NCI-H1092 treated with DMSO at 0.1 percent for 48 hours (cell line): ENCODE results near the gene CAB39.
"Not testable (repeated sequence)": the region's sequence is repeated elsewhere in the genome, so short reads cannot be mapped to it uniquely, and the experiment has no call there.

Experiments used
- DNase-seq: peaks from one replicate; lab custom pipeline; 2025; lab: John Stamatoyannopoulos, UW

Gene CAB39

DNA sequence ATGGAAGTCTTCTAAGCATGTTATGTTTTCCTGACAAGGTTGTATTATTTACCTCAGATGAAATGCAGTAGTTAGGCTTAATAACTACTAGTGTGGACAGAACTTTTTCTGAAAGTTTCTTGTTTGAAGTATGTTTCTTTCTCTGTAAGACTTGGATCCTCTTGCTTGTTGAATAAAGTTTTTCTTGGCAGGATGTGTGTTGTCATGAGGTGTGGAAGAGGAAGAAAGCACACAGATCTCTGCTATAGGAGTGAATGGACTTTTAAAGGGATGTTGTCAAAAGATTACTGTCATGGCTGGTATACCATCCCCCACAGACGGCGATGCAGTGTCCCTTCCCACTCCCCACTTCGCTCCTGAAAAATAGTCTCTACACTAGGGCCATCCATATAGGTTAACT is 2.6 kb downstream of the CAB39 start:
- DNase-seq, result no peak

DNA sequence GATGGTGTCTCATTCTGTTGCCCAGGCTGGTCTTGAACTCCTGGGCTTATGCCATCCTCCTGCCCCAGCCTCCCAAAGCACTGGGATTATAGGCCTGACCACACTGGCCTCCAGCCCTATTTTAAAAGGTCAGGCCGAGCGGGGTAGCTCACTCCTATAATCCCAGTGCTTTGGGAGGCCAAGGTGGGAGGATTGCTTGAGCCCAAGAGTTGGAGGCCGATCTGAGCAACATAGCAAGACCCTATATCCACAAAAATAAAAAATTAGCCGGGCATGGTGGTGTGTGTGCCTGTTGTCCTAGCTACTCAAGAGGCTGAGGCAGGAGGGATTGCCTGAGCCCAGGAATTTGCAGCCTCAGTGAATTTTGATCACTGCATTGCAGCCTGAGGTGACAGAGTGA is 3.9 kb downstream of the CAB39 start:
- no peak for DNase-seq

DNA sequence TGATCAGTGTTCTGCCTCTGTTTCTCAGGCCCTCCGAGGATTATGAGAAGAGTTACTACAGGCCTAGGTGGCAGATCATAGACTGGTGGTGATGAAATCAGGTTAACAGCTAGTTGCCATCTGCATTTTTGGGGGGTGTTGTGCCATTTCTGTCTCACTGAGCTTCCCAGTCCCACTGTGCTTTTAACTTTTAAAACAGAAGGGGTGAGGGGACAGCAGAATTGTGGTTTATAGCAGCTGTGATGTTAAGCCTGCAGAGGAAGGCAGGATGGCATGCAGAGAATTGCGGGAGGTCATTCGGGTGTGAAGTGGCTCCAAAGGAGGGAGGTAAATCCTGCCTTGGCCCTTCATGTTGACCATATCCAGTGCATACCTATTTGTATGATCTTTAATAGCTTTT is 5.0 kb downstream of the CAB39 start:
- DNase-seq, result no peak

DNA sequence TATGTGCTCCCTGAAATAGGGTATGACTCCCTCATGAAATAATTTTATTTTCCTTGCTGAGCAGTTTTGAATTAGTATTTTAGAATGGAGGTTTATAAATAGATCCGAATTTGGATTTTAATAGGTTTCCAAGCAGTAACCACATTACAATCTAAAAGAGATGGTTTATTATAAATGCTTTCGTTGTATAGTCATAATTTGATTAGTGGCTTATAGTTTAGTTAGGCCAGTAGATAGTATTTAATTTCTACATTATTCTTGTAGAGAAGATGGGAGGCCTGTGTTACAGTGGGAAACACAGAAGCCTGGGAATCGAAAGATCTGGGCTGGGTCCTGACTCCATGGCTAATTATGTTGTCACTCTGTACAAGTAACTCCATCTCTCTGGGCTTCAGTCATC is 6.7 kb downstream of the CAB39 start:
- DNase-seq, result no peak

DNA sequence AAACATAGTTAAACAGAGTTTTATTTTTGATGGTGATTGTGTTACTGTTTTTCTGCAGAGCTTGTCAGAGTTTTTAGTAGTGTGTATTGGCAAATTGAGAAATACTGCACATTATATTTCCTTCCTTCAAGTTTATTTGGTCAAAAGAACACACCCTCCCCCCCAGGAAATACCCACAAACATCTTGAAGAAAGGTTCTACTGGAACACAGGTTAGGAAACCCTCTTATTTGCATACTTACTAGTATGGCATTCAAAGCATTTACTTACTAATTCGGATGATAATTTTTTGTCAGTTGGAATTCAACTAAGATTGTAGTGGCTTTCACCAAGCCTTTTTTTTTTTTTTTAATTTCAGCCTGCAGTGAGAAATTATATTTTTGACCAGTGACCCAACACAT is 9.1 kb downstream of the CAB39 start:
- DNase-seq, result no peak

DNA sequence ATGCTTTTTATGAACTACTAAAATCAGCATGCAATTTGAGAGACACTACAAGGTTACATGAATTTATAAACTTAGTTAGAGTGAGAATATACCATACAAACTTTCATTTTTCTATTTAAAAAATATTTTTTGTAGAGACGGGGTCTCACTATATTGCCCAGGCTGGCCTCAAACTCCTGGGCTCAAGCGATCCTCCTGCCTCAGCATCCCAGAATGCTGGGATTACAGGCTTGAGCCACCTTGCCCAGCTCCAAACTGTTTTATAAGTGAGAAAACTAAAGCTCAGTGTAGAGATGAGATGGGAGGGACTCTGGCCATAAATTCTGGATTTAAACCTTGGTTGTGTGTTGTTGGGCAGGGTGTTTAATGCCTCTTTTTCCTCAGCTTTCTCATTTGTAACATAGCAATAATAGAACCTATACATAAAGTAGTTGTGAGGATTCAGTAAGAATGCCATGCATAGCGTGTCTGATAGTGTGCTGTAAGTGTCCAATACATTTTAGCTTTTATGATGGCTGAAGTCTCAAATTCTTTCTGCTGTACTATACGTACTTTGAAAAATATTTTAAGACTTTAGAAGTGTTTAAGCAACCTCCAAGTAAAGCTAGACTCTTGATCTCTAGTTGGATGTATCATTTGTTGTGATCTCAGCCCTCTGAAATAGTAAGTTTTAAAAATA is 9.7 kb downstream of the CAB39 start:
- no peak for DNase-seq

DNA sequence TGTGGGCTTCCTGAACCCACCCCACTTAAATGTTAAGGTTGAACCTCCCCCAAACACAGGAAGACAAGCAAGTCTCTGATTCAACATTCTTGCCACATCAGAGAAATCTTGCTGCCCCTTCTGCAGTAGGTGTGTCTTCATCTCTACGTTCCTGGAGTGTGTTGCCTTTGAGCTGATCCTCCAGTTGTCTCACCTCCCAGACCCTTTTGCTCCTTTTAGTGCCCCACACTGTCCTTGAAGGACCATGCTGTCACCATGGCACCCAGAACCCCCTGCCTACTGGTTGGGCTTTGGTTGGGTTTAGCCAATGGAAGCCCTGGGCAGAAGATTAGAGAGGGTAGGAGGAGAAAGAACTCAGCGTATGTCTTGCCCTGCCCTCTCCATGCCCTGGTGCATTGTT is 10.7 kb downstream of the CAB39 start:
- DNase-seq, result no peak

DNA sequence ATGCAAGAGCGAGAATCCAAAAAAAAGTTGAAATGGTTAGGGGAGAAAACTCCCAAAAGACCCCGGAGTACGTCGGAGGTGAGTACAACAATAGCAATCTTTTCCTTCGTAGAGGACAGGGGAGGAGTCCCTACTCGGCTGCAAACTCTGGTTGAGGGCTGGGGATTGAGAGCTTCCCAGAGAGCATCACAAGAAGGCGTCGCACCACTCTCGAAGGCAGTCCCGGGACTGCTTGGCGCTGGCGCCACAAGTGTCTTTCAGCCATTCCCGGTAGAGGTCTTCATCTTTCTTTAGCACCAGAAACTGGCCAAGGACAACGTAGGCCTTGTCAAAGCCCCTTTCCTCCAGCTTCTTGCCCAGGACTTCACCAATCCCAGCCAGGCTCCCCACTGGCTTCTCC is 12.3 kb downstream of the CAB39 start:
- not testable (repeated sequence) for DNase-seq

DNA sequence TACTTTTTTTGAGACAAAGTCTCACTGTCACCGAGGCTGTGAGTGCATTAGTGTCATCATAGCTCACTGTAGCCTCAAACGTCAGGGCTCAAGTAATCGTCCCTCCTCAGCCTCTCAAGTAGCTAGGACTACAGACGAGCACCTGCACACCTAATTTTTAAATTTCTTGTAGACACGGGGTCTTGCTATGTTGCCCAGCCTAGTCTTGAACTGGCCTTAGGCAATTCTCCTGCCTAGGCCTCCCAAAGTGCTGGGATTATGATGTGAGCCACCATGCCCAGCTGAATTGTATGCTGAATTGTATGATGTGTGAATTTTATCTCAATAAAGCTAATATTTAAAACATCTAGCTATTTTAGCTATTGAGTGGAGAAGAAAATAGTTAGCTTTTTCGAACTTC is 18.9 kb downstream of the CAB39 start:
- DNase-seq, result no peak

DNA sequence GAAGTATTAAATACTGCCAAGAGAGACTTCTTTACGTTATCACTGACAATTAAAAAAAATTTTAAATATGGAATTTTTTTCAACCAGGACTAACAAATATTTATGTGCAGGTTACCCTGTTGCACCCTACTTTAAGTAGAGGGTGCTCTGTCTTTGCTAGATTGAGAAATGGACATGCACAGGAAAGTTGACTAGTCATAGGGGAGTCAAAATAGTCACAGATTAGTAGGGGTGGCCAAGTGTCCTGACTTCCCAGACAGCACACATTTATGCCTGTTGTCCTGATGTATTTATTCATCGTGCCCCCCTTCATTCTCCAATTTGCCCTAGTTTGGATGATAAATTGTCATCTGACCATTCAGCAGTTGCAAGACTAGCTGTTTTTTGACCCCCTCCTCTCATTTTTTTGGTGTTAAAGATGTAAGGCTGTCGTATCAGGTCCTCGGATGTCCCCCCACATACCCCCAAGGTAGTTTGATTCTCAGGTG is 20.3 kb downstream of the CAB39 start:
- no peak for DNase-seq

DNA sequence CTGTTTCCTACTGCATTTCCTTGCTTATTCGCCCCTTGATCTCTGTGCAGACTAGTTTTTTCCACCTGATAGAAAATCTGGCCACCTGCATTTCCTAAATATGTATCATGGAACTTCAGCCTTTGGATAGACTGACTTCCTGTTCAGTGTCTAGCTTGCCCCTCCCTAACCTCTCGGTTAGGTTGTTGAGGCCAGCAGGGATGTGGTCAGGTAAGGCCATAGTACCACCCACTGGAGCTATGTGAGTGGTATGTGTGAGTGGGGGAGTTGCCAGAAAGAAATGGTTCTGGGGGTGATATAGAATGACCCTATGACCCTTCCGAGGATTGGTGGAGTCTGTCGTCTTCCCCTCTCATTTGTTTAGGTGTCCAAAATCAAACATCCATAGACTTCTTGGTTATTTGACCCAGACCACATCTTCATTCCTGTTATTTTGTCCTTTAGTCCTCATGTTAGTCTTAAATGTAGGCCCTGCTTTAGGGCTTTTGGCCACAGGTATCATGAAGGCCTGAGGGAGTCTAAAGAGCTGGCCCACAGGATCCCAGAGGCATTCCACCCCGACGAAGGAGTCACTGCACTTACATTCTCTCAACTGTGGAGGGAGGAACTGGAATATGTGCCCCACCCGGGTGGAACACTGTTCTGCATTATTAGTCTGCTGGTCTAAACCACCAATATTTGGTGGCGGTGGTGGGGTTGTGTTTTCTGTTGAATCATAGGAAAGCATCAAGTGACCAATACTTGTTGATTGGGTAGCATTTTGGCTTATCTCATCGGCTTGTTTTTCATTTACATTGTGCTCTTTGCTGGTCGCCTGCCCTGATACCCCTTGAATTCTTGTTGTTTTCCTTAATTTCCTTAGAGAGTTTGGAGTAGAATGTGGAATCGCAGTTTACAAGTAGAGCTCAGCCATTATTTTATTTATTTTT is 21.9 kb downstream of the CAB39 start:
- no peak for DNase-seq

DNA sequence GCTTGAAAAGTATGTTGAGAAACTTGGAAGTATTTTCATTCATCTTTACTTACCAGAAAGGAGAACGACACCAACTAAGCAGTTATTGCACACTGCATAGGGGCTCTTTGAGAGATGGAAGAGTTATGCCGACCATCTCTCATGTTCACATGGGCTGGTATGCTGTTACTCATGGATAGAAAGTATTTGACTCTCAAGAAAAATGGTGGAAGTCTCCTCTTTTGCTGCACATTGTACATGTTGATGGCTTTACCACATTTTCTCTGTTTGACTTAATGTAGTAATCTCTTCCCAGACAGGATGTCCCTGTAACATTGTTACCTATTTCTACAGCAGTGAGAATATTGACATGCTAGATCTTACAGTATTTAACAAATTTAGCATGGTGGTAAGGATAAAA is 23.2 kb downstream of the CAB39 start:
- no peak for DNase-seq

DNA sequence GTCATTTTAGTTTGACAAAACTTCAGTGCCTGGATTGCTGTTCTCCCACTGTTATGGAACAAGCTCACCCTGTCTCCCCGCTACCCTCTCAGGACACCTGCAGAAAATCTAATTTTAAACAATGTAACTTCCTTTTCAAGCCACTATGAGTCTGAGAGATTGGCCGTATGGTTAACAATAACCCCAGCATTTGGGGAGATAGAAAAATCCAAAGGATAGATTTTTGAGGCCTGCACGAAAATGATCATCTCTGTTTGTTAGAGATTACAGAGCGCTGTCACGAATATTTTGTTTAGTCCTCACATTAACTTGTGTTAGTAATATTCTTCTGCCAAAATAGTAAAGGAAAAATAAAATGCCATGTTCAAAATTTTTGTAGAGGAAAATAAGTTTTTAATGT is 24.7 kb downstream of the CAB39 start:
- DNase-seq, result no peak

DNA sequence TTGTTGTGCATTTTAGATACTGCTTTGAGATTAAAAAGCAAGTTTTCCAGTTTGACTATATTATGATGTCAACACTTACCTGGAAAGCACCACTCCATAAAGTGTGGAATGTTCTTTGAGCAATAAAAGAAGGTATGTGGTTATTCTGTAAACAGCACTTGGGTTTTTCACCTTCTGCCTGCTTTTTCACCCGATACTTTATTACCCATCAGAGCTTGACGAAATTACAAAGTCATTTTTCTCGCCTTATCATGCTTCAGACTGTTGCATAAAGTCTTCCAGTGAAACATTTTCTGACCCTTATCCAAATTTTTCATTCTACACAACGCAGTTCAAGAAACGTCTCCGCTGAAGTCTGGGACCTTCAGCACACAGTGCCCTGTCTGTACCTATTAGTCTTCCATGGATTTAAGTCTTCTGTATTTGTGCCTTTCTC is 25.2 kb downstream of the CAB39 start:
- no peak for DNase-seq

DNA sequence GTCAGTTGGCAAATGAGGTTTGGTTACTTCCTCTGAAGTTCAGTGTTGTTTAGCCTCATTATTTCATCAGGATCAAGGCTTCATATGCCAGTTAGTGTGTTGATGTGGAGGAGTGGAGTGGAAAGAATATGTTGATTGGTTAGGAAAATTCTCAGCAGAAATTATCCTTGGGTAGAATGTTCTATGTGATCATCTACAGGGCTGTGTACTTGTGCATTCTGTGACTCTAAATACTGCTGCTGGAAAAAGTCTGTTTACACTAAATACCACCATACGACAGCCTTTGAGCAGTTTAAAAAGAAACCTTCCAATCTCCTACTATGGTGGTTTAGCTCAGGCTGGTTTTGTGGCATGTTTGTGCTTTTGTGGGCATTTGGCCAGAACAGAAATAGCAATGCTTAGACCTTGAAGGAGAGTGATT is 25.8 kb downstream of the CAB39 start:
- DNase-seq, result no peak

DNA sequence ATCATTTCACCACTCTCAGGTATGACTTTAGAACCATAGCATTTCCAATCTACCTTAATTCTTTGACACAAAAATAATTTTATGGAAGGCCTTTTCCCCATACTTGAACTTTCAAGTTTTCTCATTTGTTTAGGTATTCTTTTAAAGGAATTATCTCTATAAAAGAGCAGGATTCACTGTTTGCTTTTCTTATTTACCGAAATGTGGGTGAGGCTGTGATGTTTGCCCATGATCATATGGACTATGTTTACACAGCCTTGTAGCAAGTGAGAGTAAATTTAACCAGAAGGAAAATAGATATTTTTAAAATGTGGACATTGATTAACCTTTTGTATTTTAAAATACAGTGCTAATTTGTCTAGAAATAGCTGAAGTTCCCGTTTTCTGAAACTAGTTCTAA is 26.3 kb downstream of the CAB39 start:
- DNase-seq, result no peak

DNA sequence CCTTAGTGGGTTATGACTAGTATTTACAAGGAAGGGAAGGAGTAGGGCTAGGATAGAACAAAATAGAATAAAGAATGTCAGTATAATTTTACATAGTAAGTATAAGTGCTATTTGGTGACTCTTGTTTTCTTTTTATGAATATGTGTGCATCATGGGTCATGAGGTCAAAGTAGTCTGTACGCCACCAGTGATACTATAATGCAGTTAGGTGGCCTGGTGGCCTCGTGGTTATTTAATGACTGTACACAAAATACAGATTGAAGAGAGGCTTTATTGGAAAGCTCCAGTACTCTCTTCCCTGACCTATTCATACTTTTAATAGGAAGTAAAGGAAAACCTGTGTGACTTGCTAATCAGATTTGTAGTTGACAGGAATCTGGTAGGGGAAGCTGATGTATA is 27.3 kb downstream of the CAB39 start:
- no peak for DNase-seq

DNA sequence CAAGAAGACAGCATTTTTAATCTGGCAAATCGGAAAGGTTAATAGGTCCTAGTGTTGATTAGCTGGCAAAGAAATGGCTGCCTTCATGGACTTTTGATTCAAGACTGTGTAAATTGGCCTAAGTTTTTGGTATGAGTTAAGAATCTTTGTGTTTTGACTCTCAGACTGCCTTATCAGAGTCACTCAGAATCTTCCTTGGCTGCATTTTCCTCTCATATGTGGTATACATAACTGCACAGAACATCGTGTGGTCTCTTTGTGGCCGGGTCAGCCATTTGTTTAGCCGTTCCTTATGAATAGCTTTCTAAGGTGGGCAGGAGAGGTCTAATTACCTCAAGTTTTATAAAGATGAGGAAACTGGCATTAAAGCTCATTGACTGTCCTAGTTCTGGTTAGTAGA is 30.1 kb downstream of the CAB39 start:
- no peak for DNase-seq

DNA sequence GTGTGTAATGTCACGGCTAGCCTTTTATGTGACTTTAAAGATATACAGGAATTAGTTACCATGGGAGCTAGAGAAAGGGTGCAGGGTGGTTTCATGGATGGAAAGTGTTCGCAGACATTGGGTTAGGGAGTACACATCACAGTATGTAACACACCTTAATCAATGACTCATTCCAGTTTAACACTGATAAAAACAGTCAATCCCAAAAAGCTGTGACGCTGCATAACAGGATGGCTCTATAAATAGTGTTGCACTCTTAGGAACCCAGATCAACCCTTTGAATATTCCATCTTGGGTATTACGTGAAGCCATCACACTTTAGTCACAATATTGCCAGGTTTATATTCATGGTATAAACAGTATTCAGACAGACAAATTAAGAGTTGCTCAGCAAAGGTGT is 33.6 kb downstream of the CAB39 start:
- no peak for DNase-seq

DNA sequence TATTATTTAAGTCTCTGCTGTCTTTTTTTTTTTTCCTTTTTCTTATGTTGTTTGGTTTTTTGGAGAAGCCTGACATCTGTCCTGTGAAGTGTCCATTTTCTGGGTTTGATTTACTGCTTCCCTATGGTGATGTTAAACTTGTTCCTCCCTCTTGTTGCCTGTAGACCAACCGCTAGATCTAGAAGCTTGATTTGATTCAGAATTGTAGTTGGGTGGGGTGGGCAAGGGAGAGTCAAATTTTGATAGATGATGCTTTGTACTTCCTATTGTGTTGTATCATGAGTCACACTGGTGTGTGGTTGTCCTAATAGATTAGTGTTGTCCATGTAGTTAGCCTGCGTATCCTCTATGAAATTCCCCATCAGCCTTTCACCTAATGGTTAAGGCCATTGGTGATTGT is 35.4 kb downstream of the CAB39 start:
- no peak for DNase-seq

DNA sequence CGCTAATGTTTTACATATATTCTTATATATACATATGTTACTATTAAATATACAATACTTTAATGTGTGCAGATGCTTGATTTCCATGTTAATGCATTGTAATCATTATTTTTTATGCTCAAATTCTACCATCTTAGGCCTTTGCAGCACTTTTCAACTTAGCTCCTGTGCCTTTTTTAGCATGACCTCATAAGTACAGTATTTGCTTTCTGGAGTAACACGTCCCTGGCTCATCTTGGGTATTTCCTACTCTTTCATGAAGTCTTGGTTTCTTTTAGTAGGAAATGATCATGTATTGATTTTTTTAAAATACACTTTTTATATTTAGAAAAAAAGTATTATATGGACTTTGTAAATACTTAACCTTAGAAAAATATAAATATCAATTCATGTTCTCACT is 36.5 kb downstream of the CAB39 start:
- no peak for DNase-seq

DNA sequence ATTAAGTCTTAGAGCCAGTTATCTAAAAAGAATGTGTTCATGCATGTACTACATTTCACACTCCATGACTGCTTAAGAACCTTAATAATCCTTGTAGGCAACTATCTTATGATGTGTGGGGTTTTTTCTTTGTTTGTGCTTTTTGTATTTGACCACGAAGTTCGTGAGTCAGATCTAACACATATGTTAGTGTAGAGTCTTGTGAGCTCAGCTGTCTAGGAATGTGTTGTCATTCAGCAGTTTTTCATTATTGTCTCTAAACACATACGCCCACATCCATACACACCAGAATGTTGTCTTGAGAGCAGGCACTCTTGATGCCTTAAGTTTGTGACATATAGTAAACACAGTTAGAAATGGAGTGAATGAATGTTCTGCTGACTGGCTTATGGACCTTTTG is 38.4 kb downstream of the CAB39 start:
- DNase-seq, result no peak

DNA sequence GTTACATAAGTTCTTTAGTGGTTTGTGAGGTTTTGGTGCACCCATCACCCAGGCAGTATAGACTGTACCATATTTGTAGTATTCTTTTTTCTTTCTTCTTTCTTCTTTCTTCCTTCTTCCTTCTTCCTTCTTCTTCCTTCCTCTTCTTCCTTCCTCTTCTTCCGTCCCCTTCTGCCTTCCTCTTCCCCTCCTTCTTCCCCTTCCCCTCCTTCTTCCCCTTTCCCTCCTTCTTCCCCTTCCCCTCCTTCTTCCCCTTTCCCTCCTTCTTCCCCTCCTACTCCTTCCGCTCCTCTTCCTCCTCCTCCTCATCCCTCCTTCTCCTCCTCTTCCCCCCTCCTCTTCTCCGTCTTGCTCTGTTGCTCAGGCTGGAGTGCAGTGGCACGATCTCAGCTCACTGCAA is 41.6 kb downstream of the CAB39 start:
- DNase-seq, result no peak
